Adrenal gland (tissue), 12 donors: Measurements from ENCODE around the gene ZBTB6. TPM values are rescaled to one million over a fixed set of nuclear protein-coding genes. Genes with fewer than 3 reads are reported as not detected.

Source experiments
- DNase-seq, 7 donors: peaks; one replicate each; pipeline ENCODE4 v3.0.0-alpha.2; 2019 to 2020
- H3K27ac ChIP-seq, 5 donors: fragments of 200-600 bp; sonication (generic) in 4 of 5; 1 replicate in 3 of 5; 2 replicates in 2 of 5; pipeline versions ENCODE4 v1.5.1 to v1.8.0; 2016 to 2020; ENCODE audit warnings: mild to moderate bottlenecking in 1 of 5
- H3K27me3 ChIP-seq: fragments of 200-600 bp; 2 replicates; pipeline ENCODE4 v1.8.0; 2021
- H3K36me3 ChIP-seq, 2 donors: fragments of 200-600 bp; replicated peaks in 1 of 2; 1 replicate in 1 of 2; 2 replicates in 1 of 2; pipeline versions ENCODE4 v1.5.1 to v1.8.0; 2018 to 2022
- H3K4me1 ChIP-seq, 2 donors: fragments of 200-600 bp; replicated peaks in 1 of 2; 1 replicate in 1 of 2; 2 replicates in 1 of 2; pipeline versions ENCODE4 v1.5.1 to v1.8.0; 2018 to 2021
- H3K4me3 ChIP-seq, 4 donors: fragments of 200-600 bp; sonication (generic) in 3 of 4; one replicate each; pipeline ENCODE4 v1.5.1; 2016 to 2018
- H3K9me3 ChIP-seq, 3 donors: fragments of 200-600 bp; sonication (generic) in 1 of 3; replicated peaks in 1 of 3; 1 replicate in 2 of 3; 2 replicates in 1 of 3; pipeline versions ENCODE4 v1.5.1 to v1.8.0; 2016 to 2021
- POLR2A ChIP-seq, 2 donors: fragments of 450-650 bp; IDR thresholded peaks; one replicate each; pipeline ENCODE4 v1.6.1; 2017; ENCODE audit warnings: antibody characterized with exemption in 2 of 2, mild to moderate bottlenecking in 2 of 2, moderate library complexity in 1 of 2
- WGBS, 4 donors: extraction: QIAGEN DNeasy Blood & Tissue Kit in 2 of 4; methylation state at CpG; one replicate each; pipeline versions ENCODE4 v1.1.5 to v1.1.7; 2013 to 2017; 5-methylcytosine and 5-hydroxymethylcytosine counted together
- intact Hi-C, 2 donors: fragments of 100-400 bp; cut with DNase I; formaldehyde crosslinking; loops; one replicate each; pipeline versions ENCODE4 v1.14.1 to v1.15.0; 2022 to 2023
- polyA plus RNA-seq, 3 donors: library from polyadenylated mRNA; stranded (reverse); fragments of 200-250 nt in 2 of 3; fragments of 350-450 nt in 1 of 3; fragmentation: Illumina TruSeq in 1 of 3; extraction: RNeasy Lipid Tissue Mini Kit (QIAGEN cat#74804) in 1 of 3; gene quantifications; one replicate each; pipeline ENCODE4 v1.2.3, GENCODE V29; 2013 to 2014
- total RNA-seq, 9 donors: library from RNA; depleted of rRNA in 4 of 9; stranded (reverse); fragments of >200 nt in 4 of 9; fragments of 120-200 nt in 1 of 9; fragmentation: NEBNext Ultra II Directional in 1 of 9; extraction: Animal tissue kit (Norgen Biotek cat#: 25700) in 1 of 9; gene quantifications; one replicate each; pipeline versions ENCODE4 v1.1.0 to v1.2.4, GENCODE V29; 2013 to 2023
- TF ChIP-seq, protein P1 (sequence below), 6 experiments: fragments of 450-650 bp in 4 of 6; fragments of 200-600 bp in 2 of 6; sonication (generic) in 1 of 6; IDR thresholded peaks; 1 replicate in 5 of 6; 2 replicates in 1 of 6; pipeline versions ENCODE4 v1.5.1 to v1.8.0; 2016 to 2021; ENCODE audit warnings: antibody characterized with exemption in 6 of 6, mild to moderate bottlenecking in 2 of 6, moderate library complexity in 1 of 6
- donor health status: healthy with polysubstance abuse.
- donor health status: Bipolar disorder and iron deficiency.
- donor health status: DM: yes; HTN: yes; CAD: no.
- donor health status: DM: no; HTN: no; CAD: no.
- donor health status: DM: no; HTN: no; CAD: no.
- donor health status: DM: yes; HTN: yes; CAD: no.

The ZBTB6 gene
- total and polyA plus RNA-seq, 12 donors = 1.8 to 11.6 (median 7.8) TPM

DNA sequence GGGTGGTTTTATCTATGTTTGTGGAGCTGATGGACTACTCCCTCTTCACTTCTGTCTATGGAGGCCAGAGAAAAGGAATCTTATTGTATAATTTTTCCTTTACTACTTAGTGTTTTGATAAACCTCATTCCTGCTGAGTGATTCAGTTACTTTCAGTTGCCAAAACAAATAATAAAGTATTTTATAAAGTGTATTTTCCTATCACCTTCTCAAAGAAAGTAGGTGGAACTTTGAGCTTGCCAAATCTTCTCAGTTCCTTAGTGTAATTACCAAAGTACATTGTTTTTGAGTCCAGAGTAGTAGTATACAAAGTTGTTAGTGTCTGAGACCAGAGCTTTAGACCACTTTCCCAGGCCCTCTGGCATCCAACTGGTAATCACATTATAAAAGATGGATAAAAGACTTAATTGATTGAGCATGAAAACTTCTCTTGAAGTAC, 41.1 kb upstream of the ZBTB6 start:
- H3K27me3 ChIP-seq = no peaks in the 10 kb centered on the region
- intact Hi-C loops = no loop called here
- peaks cover 21 to 22% of the 10 kb centered on the region in 2 donors for H3K4me1 ChIP-seq
- no peak for TF ChIP-seq POLR2A (IDR thresholded peaks at IDR 0.05)
- TF ChIP-seq, protein P1, sequence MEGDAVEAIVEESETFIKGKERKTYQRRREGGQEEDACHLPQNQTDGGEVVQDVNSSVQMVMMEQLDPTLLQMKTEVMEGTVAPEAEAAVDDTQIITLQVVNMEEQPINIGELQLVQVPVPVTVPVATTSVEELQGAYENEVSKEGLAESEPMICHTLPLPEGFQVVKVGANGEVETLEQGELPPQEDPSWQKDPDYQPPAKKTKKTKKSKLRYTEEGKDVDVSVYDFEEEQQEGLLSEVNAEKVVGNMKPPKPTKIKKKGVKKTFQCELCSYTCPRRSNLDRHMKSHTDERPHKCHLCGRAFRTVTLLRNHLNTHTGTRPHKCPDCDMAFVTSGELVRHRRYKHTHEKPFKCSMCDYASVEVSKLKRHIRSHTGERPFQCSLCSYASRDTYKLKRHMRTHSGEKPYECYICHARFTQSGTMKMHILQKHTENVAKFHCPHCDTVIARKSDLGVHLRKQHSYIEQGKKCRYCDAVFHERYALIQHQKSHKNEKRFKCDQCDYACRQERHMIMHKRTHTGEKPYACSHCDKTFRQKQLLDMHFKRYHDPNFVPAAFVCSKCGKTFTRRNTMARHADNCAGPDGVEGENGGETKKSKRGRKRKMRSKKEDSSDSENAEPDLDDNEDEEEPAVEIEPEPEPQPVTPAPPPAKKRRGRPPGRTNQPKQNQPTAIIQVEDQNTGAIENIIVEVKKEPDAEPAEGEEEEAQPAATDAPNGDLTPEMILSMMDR (IDR thresholded peaks at IDR 0.05) = no peak
- H3K9me3 ChIP-seq = no peaks in the 10 kb centered on the region
- no peak overlapping the region for H3K4me3 ChIP-seq
- no peaks in the 10 kb centered on the region for H3K36me3 ChIP-seq
- DNase-seq = no peak
- H3K27ac ChIP-seq = no peak overlapping the region

DNA sequence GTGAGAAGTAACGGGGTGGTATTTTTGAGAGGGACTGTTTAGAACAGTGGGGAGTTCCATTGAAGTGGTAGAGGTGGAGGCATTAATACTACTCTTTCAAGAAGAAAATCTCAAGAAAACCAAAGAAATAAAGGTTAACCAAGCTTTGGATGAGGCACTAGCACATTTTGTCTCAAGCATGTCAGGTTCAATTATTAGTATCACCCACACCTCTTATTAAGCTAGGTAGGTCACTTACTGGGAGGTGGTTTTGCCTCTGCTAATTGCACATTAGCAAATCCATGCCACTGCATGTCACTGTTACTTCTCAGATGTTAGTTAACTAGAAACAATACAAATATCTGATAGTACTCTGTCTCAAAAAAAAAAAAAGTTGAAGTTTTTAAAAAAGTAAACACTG, 37.9 kb upstream of the ZBTB6 start:
- intact Hi-C loops = no loop called here
- Histone ChIP-seq H3K27me3 (no peaks in the 10 kb centered on the region), H3K4me3 (no peak overlapping the region), H3K27ac (no peak overlapping the region), H3K36me3 (no peaks in the 10 kb centered on the region), H3K9me3 (no peaks in the 10 kb centered on the region), H3K4me1 (peaks cover 21 to 22% of the 10 kb centered on the region in 2 donors)
- DNase-seq = no peak
- TF ChIP-seq, protein P1 (IDR thresholded peaks at IDR 0.05) = no peak
- no peak for TF ChIP-seq POLR2A (IDR thresholded peaks at IDR 0.05)
- 87 to 100% (median 94%) methylated on average over 1 of the region's 1 CpG for WGBS, 4 donors

DNA sequence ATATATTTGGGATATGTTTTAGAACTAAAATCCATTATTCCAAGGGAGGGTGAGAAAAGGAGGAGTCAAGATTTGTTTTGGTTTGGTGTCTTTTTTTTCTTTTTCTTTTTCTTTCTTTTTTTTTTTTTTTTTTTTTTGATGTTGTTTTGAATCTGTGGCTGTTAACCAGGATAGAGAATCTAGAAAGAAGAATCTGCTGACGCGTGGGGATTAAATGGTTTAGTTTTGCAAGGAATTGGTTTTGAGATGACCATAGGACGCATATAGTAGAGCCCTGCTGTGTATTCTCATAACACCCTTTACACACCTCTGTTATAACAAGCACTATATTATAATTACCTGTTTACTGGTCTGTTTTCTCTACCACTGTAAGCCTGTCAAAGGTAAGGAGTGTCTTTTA, 37.1 kb upstream of the ZBTB6 start:
- DNase-seq = no peak
- no peak for TF ChIP-seq POLR2A (IDR thresholded peaks at IDR 0.05)
- TF ChIP-seq, protein P1 (IDR thresholded peaks at IDR 0.05) = no peak
- Histone ChIP-seq H3K27me3 (no peaks in the 10 kb centered on the region), H3K9me3 (no peaks in the 10 kb centered on the region), H3K4me1 (peaks cover 20 to 22% of the 10 kb centered on the region in 2 donors), H3K27ac (no peak overlapping the region), H3K36me3 (no peaks in the 10 kb centered on the region), H3K4me3 (no peak overlapping the region)
- WGBS, 4 donors = 89 to 94% (median 91%) methylated on average over 3 of the region's 3 CpGs
- intact Hi-C loops = no loop called here

DNA sequence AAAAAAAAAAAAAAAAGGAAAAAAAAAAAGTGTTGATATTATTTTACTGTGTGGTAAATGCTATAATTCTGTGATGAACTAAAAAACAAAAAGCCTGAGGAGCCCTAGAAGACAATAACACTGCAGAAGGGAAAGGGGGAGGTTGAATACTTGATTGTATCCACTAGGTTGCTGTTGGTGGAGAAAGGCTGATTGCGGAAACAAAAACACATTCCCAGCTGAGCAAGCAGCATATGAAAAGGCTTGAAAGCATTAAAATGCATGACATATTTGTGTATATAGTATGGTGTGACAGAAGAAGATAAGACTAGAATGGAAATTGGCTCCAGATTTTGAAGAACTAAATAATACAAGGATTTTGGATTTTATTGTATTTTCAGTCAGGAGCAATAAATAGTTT, 36.6 kb upstream of the ZBTB6 start:
- H3K27ac ChIP-seq = no peak overlapping the region
- H3K36me3 ChIP-seq = no peaks in the 10 kb centered on the region
- peaks cover 14 to 22% of the 10 kb centered on the region in 2 donors for H3K4me1 ChIP-seq
- TF ChIP-seq POLR2A (IDR thresholded peaks at IDR 0.05) = no peak
- TF ChIP-seq, protein P1 (IDR thresholded peaks at IDR 0.05) = no peak
- no peak overlapping the region for H3K4me3 ChIP-seq
- WGBS, 4 donors = 91 to 100% (median 95%) methylated on average over 1 of the region's 1 CpG
- no peaks in the 10 kb centered on the region for H3K9me3 ChIP-seq
- no peaks in the 10 kb centered on the region for H3K27me3 ChIP-seq
- intact Hi-C loops = no loop called here
- no peak for DNase-seq
